GM12878 (cell line): ENCODE results near the gene KRT82. TPM values are rescaled to one million over a fixed set of nuclear protein-coding genes. Genes with fewer than 3 reads are reported as not detected.

Source experiments
- ATAC-seq: fragments of 200-7000 bp; cut with Tn5 transposase; 3 replicates; pipeline ENCODE4 v1.9.1; 2020; ENCODE audit warnings: mild to moderate bottlenecking, moderate library complexity
- BruUV-seq: library from RNA; stranded (reverse); fragments of 400-500 nt; replicated peaks from 2 replicates; lab custom pipeline; 2021; lab: Mats Ljungman, UMichigan
- CTCF ChIA-PET: fragments of 300-600 bp; sonication (Branson Sonifier 250); formaldehyde crosslinking; extraction: SDS; loops from one replicate; lab custom pipeline; 2021; ENCODE audit warnings: inconsistent platforms; lab: Yijun Ruan, JAX
- POLR2A ChIA-PET: fragments of 350-600 bp; formaldehyde crosslinking; extraction: SDS; loops from one replicate; lab custom pipeline; 2021; ENCODE audit warnings: inconsistent platforms; lab: Charles Lee
- RAD21 ChIA-PET: fragments of 300-600 bp; sonication (Branson Sonifier 250); formaldehyde crosslinking; loops from one replicate; lab custom pipeline; 2023; ENCODE audit warnings: antibody characterized with exemption; ENCODE audit not compliant: unreplicated experiment; lab: Charles Lee
- SMC1A ChIA-PET: fragments of 300-600 bp; sonication (Branson Sonifier 250); formaldehyde crosslinking; loops from one replicate; lab custom pipeline; 2023; ENCODE audit not compliant: unreplicated experiment, uncharacterized antibody; lab: Charles Lee
- DNase-seq: peaks from one replicate; pipeline ENCODE4 v3.0.0-alpha.2; 2011; ENCODE audit warnings: low read depth, low spot score
- FAIRE-seq: peaks from 3 replicates; lab custom pipeline; 2011; peaks lifted over from hg19 to GRCh38; lab: Jason Lieb, UNC
- H2AFZ ChIP-seq: 2 replicates; pipeline ENCODE4 v1.6.0; 2011; ENCODE audit warnings: low read depth, low read length, control low read depth; ENCODE audit not compliant: control insufficient read depth
- H3K27ac ChIP-seq: 2 replicates; pipeline ENCODE4 v1.5.1; 2011; ENCODE audit warnings: control low read depth; ENCODE audit not compliant: control insufficient read depth, insufficient read depth
- H3K27me3 ChIP-seq, 2 experiments: replicated peaks in 1 of 2; 2 replicates each; pipeline versions ENCODE4 v1.6.0 to v1.6.1; 2011; ENCODE audit warnings: low read length in 1 of 2; ENCODE audit not compliant: control insufficient read depth in 2 of 2, insufficient read depth in 2 of 2
- H3K36me3 ChIP-seq, 2 experiments: 2 replicates each; pipeline ENCODE4 v1.5.1; 2011; ENCODE audit warnings: low read length in 1 of 2; ENCODE audit not compliant: control insufficient read depth in 2 of 2, insufficient read depth in 2 of 2
- H3K4me1 ChIP-seq: 2 replicates; pipeline ENCODE4 v1.6.1; 2011; ENCODE audit warnings: mild to moderate bottlenecking, low read length, moderate library complexity, mixed read lengths; ENCODE audit not compliant: control insufficient read depth, insufficient read depth
- H3K4me2 ChIP-seq: 2 replicates; pipeline ENCODE4 v1.6.0; 2011; ENCODE audit warnings: control low read depth; ENCODE audit not compliant: control insufficient read depth, insufficient read depth
- H3K4me3 ChIP-seq: fragments of 200-600 bp; sonication (generic); 2 replicates; pipeline ENCODE4 v1.5.1; 2016
- H3K79me2 ChIP-seq: 2 replicates; pipeline ENCODE4 v1.6.0; 2011; ENCODE audit warnings: low read length; ENCODE audit not compliant: control insufficient read depth, insufficient read depth
- H3K9ac ChIP-seq: 2 replicates; pipeline ENCODE4 v1.8.0; 2011; ENCODE audit warnings: low read length, control low read depth, mixed read lengths; ENCODE audit not compliant: control insufficient read depth, insufficient read depth
- H3K9me3 ChIP-seq: replicated peaks from 3 replicates; pipeline ENCODE4 v1.5.1; 2011; ENCODE audit warnings: mild to moderate bottlenecking, low read length; ENCODE audit not compliant: control insufficient read depth, insufficient read depth
- H4K20me1 ChIP-seq: 2 replicates; pipeline ENCODE4 v1.6.0; 2011; ENCODE audit not compliant: control insufficient read depth, insufficient read depth
- BACH1 ChIP-seq: fragments of 450-650 bp; IDR thresholded peaks from 2 replicates; pipeline ENCODE4 v1.6.1; 2017; ENCODE audit warnings: mild to moderate bottlenecking, borderline replicate concordance
- BCL11A ChIP-seq: IDR thresholded peaks from 2 replicates; pipeline ENCODE4 v1.6.1; 2011; ENCODE audit warnings: low read depth, low read length
- CHD1 ChIP-seq: IDR thresholded peaks from 2 replicates; pipeline ENCODE4 v1.6.1; 2012; ENCODE audit warnings: low read depth, low read length, improper control_type of control experiment
- ETV6 ChIP-seq, 2 experiments: fragments of 450-650 bp in 1 of 2; IDR thresholded peaks in 1 of 2; conservative IDR thresholded peaks in 1 of 2; 2 replicates each; pipeline ENCODE4 v1.6.1; 2014; ENCODE audit warnings: antibody characterized with exemption in 1 of 2, borderline replicate concordance in 1 of 2, low read depth in 1 of 2, mild to moderate bottlenecking in 1 of 2, moderate library complexity in 1 of 2
- EZH2 ChIP-seq: IDR thresholded peaks from 2 replicates; pipeline ENCODE4 v1.6.1; 2012; ENCODE audit warnings: low read depth, mild to moderate bottlenecking, control low read depth, inconsistent platforms, low read length, borderline replicate concordance; ENCODE audit not compliant: control insufficient read depth
- HDAC6 ChIP-seq: fragments of 200-600 bp; sonication (generic); IDR thresholded peaks from one replicate; pipeline ENCODE4 v1.8.0; 2017; ENCODE audit warnings: antibody characterized with exemption; ENCODE audit not compliant: unreplicated experiment
- KLF5 ChIP-seq: fragments of 450-650 bp; IDR thresholded peaks from 2 replicates; pipeline ENCODE4 v1.6.1; 2014; ENCODE audit warnings: mild to moderate bottlenecking; ENCODE audit not compliant: partially characterized antibody
- MXI1 ChIP-seq: fragments of 150-350 bp; IDR thresholded peaks from 2 replicates; pipeline ENCODE4 v1.6.1; 2011; ENCODE audit warnings: low read depth, mild to moderate bottlenecking, inconsistent platforms, low read length, improper control_type of control experiment
- NFXL1 ChIP-seq: fragments of 450-650 bp; IDR thresholded peaks from 2 replicates; pipeline ENCODE4 v1.6.1; 2017; ENCODE audit warnings: antibody characterized with exemption, mild to moderate bottlenecking, borderline replicate concordance
- NFYA ChIP-seq: IDR thresholded peaks from 2 replicates; pipeline ENCODE4 v1.6.1; 2011; ENCODE audit warnings: low read depth, mild to moderate bottlenecking, low read length, improper control_type of control experiment, borderline replicate concordance
- NFYB ChIP-seq: IDR thresholded peaks from 2 replicates; pipeline ENCODE4 v1.6.1; 2011; ENCODE audit warnings: low read depth, mild to moderate bottlenecking, low read length, improper control_type of control experiment, moderate library complexity; ENCODE audit not compliant: insufficient read depth
- WGBS: methylation state at CpG from one replicate; pipeline ENCODE4 v1.1.6; 2016; ENCODE audit warnings: low lambda C conversion rate; ENCODE audit not compliant: insufficient replicate concordance, insufficient coverage; ENCODE audit errors: missing lambda C conversion rate; 5-methylcytosine and 5-hydroxymethylcytosine counted together
- in situ Hi-C: fragments of 300-500 bp; cut with MboI; formaldehyde crosslinking; loops from 9 replicates; pipeline ENCODE4 v1.14.3; 2018; ENCODE audit warnings: mixed read lengths
- intact Hi-C: fragments of 100-400 bp; cut with micrococcal nuclease; formaldehyde crosslinking; loops from one replicate; pipeline ENCODE4 v1.14.2; 2022; ENCODE audit not compliant: unreplicated experiment
- polyA plus RNA-seq, 11 experiments: library from polyadenylated mRNA; depleted of rRNA in 4 of 11; unstranded in 6 of 11; stranded (reverse) in 5 of 11; fragments of >200 nt; fragmentation: Nextera tagmentation in 4 of 11; fragmentation: Illumina TruSeq in 1 of 11; extraction: Ambion mirVana in 4 of 11; extraction: Trizol in 1 of 11; gene quantifications; 1 replicate in 1 of 11; 2 replicates in 10 of 11; pipeline versions ENCODE4 v1.2.1 to v1.2.3, GENCODE V29; 2011 to 2016; ENCODE audit warnings: inconsistent platforms in 2 of 11, missing spikeins in 2 of 11, low read depth in 1 of 11
- total RNA-seq, 4 experiments: library from RNA; depleted of rRNA in 3 of 4; stranded (reverse); fragments of >200 nt in 3 of 4; fragmentation: Illumina TruSeq in 1 of 4; extraction: Trizol in 1 of 4; gene quantifications; 2 replicates each; pipeline versions ENCODE4 v1.2.1 to v1.2.3, GENCODE V29; 2013 to 2021
- TF ChIP-seq, protein P1 (sequence below): fragments of 450-650 bp; IDR thresholded peaks from 2 replicates; pipeline ENCODE4 v1.6.1; 2017; ENCODE audit warnings: borderline replicate concordance
- TF ChIP-seq, protein P2 (sequence below): IDR thresholded peaks from 2 replicates; pipeline ENCODE4 v1.6.1; 2011; ENCODE audit warnings: low read depth, low read length, improper control_type of control experiment, borderline replicate concordance
- TF ChIP-seq, protein P3 (sequence below): IDR thresholded peaks from 2 replicates; pipeline ENCODE4 v1.6.1; 2012; ENCODE audit warnings: low read depth, low read length, improper control_type of control experiment
- TF ChIP-seq, protein P4 (sequence below): fragments of 450-650 bp; conservative IDR thresholded peaks from 2 replicates; pipeline ENCODE4 v1.6.1; 2017; ENCODE audit warnings: mild to moderate bottlenecking, moderate library complexity

Gene KRT82
- total and polyA plus RNA-seq, 10 of the 15 experiments (the other 5 are each of a cell fraction or from before 2014, with no cell fraction given), result not detected

DNA sequence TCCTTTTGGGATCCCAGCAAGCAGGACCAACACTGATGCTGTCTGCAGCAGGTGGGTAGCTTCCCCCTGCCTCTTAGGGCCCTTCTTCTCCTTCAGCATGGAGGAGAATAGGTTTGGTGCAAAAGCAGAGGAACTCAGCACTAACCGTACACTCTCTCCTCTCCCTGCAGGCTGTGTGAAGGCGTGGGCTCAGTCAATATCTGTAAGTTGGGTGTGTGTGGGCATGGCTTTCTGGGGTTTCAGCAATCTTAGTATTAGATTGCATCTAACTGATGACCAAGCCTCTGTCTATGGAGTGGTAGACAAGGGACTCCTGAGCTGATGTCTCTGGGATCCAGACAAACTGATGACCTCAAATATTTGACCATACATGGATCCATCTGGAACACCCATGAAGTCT, 53.2 kb downstream of the KRT82 start:
- ChIA-PET CTCF (interaction anchor here (1.2 to 1.8 kb wide), 3 partner anchors 9 to 196 kb away, joined by 3 to 8 read pairs (median 8); no protein-coding TSS in a partner anchor), SMC1A (interaction anchor here (0.7 kb wide), 1 partner anchor 16 kb away, joined by 4 read pairs; no protein-coding TSS in a partner anchor), POLR2A (no interaction called here), RAD21 (no interaction called here)
- H2AFZ ChIP-seq, result no peak overlapping the region
- TF ChIP-seq CHD1 (no peak), NFYB (no peak), MXI1 (no peak), ETV6 (conservative IDR thresholded peaks at IDR 0.05 in 1 of 2, IDR thresholded peaks at IDR 0.05 in 1 of 2; ENCODE audit: borderline replicate concordance in 1 of 2, low read depth in 1 of 2) (no peak), HDAC6 (no peak), EZH2 (no peak), BCL11A (no peak), KLF5 (no peak), BACH1 (no peak), NFXL1 (no peak), NFYA (no peak)
- TF ChIP-seq, protein P1, sequence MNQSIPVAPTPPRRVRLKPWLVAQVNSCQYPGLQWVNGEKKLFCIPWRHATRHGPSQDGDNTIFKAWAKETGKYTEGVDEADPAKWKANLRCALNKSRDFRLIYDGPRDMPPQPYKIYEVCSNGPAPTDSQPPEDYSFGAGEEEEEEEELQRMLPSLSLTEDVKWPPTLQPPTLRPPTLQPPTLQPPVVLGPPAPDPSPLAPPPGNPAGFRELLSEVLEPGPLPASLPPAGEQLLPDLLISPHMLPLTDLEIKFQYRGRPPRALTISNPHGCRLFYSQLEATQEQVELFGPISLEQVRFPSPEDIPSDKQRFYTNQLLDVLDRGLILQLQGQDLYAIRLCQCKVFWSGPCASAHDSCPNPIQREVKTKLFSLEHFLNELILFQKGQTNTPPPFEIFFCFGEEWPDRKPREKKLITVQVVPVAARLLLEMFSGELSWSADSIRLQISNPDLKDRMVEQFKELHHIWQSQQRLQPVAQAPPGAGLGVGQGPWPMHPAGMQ, result no peak
- TF ChIP-seq, protein P2, sequence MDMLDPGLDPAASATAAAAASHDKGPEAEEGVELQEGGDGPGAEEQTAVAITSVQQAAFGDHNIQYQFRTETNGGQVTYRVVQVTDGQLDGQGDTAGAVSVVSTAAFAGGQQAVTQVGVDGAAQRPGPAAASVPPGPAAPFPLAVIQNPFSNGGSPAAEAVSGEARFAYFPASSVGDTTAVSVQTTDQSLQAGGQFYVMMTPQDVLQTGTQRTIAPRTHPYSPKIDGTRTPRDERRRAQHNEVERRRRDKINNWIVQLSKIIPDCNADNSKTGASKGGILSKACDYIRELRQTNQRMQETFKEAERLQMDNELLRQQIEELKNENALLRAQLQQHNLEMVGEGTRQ, result no peak
- TF ChIP-seq, protein P3, sequence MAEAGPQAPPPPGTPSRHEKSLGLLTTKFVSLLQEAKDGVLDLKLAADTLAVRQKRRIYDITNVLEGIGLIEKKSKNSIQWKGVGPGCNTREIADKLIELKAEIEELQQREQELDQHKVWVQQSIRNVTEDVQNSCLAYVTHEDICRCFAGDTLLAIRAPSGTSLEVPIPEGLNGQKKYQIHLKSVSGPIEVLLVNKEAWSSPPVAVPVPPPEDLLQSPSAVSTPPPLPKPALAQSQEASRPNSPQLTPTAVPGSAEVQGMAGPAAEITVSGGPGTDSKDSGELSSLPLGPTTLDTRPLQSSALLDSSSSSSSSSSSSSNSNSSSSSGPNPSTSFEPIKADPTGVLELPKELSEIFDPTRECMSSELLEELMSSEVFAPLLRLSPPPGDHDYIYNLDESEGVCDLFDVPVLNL, result no peak
- TF ChIP-seq, protein P4, sequence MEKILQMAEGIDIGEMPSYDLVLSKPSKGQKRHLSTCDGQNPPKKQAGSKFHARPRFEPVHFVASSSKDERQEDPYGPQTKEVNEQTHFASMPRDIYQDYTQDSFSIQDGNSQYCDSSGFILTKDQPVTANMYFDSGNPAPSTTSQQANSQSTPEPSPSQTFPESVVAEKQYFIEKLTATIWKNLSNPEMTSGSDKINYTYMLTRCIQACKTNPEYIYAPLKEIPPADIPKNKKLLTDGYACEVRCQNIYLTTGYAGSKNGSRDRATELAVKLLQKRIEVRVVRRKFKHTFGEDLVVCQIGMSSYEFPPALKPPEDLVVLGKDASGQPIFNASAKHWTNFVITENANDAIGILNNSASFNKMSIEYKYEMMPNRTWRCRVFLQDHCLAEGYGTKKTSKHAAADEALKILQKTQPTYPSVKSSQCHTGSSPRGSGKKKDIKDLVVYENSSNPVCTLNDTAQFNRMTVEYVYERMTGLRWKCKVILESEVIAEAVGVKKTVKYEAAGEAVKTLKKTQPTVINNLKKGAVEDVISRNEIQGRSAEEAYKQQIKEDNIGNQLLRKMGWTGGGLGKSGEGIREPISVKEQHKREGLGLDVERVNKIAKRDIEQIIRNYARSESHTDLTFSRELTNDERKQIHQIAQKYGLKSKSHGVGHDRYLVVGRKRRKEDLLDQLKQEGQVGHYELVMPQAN, result no peak
- 28% methylated on average over 2 of the region's 2 CpGs for WGBS
- no peaks in the 10 kb centered on the region for H4K20me1 ChIP-seq
- H3K36me3 ChIP-seq, result no peaks in the 10 kb centered on the region
- no peaks in the 10 kb centered on the region for H3K79me2 ChIP-seq
- no peak for ATAC-seq
- DNase-seq, result no peak
- no peak overlapping the region for H3K4me3 ChIP-seq
- intact Hi-C loops, result no loop called here
- H3K27me3 ChIP-seq, result peaks cover 0 to 3% of the 10 kb centered on the region in 2 experiments; a peak in 1 of 4 replicates
- no TSS peak for BruUV-seq
- no peak overlapping the region for H3K9ac ChIP-seq
- FAIRE-seq, result no peak
- no peak overlapping the region for H3K4me2 ChIP-seq
- no peaks in the 10 kb centered on the region for H3K9me3 ChIP-seq
- in situ Hi-C loops, result no loop called here
- 0 out of 2 replicates have a peak, but pooled peaks cover under 1% of the 10 kb centered on the region for H3K4me1 ChIP-seq
- H3K27ac ChIP-seq, result no peak overlapping the region
